Measurements from ENCODE around the gene LRRC3C.

Gene LRRC3C

GRCh38 chr17:39923836-39924690 lies 3.5 kb upstream of the LRRC3C start:
- Histone ChIP-seq H3K9me3 (ENCODE audit: control insufficient read depth, low read length) (no peaks in the 10 kb centered on the region), H3K4me3 (ENCODE audit: insufficient read depth, low read depth, low read length, poor library complexity, severe bottlenecking) (no peak overlapping the region), H3K4me1 (ENCODE audit: control insufficient read depth, insufficient read depth, low read length, poor library complexity, severe bottlenecking) (peaks cover 50% of the 10 kb centered on the region), H3K36me3 (ENCODE audit: control insufficient read depth, insufficient read depth, low read length) (peaks cover 41% of the 10 kb centered on the region), H3K27me3 (replicated peaks; ENCODE audit: control insufficient read depth, insufficient read depth, low read length, poor library complexity, severe bottlenecking) (no peaks in the 10 kb centered on the region), H3K27ac (ENCODE audit: insufficient read depth, low read length, poor library complexity, severe bottlenecking) (peak overlapping the region; percentile 86)
- DNase-seq = no peak

GRCh38 chr17:39924691-39925055 lies 2.9 kb upstream of the LRRC3C start:
- no peak for DNase-seq
- peaks cover 45% of the 10 kb centered on the region for H3K4me1 ChIP-seq (ENCODE audit: control insufficient read depth, insufficient read depth, low read length, poor library complexity, severe bottlenecking)
- no peak overlapping the region for H3K4me3 ChIP-seq (ENCODE audit: insufficient read depth, low read depth, low read length, poor library complexity, severe bottlenecking)
- peak overlapping the region; percentile 86 for H3K27ac ChIP-seq (ENCODE audit: insufficient read depth, low read length, poor library complexity, severe bottlenecking)
- peaks cover 37% of the 10 kb centered on the region for H3K36me3 ChIP-seq (ENCODE audit: control insufficient read depth, insufficient read depth, low read length)
- H3K27me3 ChIP-seq (replicated peaks; ENCODE audit: control insufficient read depth, insufficient read depth, low read length, poor library complexity, severe bottlenecking) = no peaks in the 10 kb centered on the region
- H3K9me3 ChIP-seq (ENCODE audit: control insufficient read depth, low read length) = no peaks in the 10 kb centered on the region

DNA sequence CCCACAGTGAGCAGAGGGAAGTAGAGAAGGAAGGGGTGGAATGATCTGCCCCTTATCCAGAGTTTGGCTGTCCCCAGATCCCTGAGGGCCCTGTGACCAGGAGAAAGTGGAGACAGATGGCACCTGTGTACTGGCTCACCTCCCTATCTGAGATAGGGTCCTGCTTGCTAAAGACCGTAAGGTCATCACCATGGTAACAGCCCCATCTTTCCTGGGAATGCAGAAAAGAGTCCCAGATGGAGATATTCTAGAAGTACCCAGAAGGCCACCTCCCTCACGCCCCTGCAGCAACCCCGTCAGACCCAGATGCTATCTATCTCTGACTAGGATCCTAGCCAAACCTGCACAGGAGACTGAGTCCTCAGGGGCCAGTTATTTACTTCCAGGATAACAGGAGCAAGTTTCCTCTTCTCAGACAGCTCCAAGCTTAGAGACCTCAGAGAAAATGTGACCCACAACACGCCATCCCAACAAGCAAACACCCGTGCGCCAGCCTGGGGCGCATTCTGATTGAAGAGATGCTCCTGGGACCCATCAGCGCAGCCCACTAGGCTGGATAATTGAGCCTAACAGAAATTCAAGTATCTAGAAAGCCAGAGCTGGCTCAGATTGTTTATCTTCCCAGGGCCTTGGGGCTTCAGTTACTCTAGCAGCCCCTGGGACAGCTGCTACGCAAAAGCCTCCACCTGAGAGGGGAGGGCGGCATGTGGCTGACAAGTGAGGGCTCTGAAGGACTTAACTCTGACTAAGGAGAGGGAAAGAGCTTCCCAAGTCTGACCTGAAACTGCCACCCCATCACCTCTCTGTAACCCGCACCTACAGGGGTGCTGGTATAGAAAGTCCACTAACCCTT lies 2.0 kb upstream of the LRRC3C start:
- peaks cover 31% of the 10 kb centered on the region for H3K36me3 ChIP-seq (ENCODE audit: control insufficient read depth, insufficient read depth, low read length)
- no peaks in the 10 kb centered on the region for H3K9me3 ChIP-seq (ENCODE audit: control insufficient read depth, low read length)
- H3K4me1 ChIP-seq (ENCODE audit: control insufficient read depth, insufficient read depth, low read length, poor library complexity, severe bottlenecking) = peaks cover 43% of the 10 kb centered on the region
- peak overlapping the region; percentile 91 for H3K4me3 ChIP-seq (ENCODE audit: insufficient read depth, low read depth, low read length, poor library complexity, severe bottlenecking)
- H3K27ac ChIP-seq (ENCODE audit: insufficient read depth, low read length, poor library complexity, severe bottlenecking) = peak overlapping the region; percentile 86
- DNase-seq = no peak
- no peaks in the 10 kb centered on the region for H3K27me3 ChIP-seq (replicated peaks; ENCODE audit: control insufficient read depth, insufficient read depth, low read length, poor library complexity, severe bottlenecking)

DNA sequence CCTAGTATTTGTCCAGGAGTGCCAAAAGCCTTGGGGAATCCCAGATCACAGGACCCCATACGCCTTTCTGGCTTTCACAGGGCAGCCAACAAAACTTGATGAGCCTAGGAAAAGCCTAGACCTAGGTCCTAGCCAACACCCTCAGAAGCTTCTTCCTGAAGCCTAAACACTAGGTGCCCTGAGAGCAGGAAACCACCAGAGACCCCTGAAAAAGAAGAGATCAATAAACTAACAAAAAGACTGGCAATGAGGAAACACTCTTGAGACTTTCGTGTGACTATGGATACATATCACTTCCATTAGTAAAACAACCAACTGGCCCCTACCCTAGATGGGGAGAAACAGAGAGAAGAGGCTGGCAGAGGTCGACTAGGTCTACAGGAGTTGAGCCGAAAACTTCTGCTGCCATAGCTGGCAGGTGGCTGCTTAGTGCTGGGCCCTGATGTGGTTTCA lies 1.4 kb upstream of the LRRC3C start:
- Histone ChIP-seq H3K4me1 (ENCODE audit: control insufficient read depth, insufficient read depth, low read length, poor library complexity, severe bottlenecking) (peaks cover 36% of the 10 kb centered on the region), H3K36me3 (ENCODE audit: control insufficient read depth, insufficient read depth, low read length) (peaks cover 28% of the 10 kb centered on the region), H3K27ac (ENCODE audit: insufficient read depth, low read length, poor library complexity, severe bottlenecking) (peak overlapping the region; percentile 86), H3K4me3 (ENCODE audit: insufficient read depth, low read depth, low read length, poor library complexity, severe bottlenecking) (peak overlapping the region; percentile 91), H3K9me3 (ENCODE audit: control insufficient read depth, low read length) (no peaks in the 10 kb centered on the region), H3K27me3 (replicated peaks; ENCODE audit: control insufficient read depth, insufficient read depth, low read length, poor library complexity, severe bottlenecking) (no peaks in the 10 kb centered on the region)
- no peak for DNase-seq

DNA sequence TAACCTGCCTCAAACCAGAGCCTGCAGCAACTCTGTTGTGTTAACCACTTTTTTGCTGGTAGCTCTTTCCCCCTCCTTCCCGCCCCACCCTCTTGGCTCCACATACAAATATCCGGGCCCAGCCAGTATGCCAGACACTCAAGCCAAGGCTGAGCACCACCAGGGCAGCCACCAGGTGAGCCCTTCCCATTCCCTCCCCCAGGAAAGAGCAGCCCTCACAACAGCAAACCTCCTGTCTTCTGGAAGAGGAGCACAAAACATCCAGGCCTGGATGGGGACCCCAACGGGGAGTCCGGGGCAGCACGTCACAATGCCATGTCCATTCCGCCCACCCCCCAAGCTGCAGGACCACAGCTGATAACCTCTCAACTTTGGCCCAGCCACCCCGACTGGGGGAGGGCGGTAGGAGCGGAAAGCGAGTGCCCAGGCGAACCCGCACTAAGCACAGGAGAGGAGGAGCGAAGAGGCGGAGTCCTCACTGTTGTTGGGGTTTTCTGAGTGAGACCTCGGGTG lies 888 bp upstream of the LRRC3C start:
- DNase-seq = peak; percentile 30 to 48 (median 47)
- H3K4me1 ChIP-seq (ENCODE audit: control insufficient read depth, insufficient read depth, low read length, poor library complexity, severe bottlenecking) = peaks cover 32% of the 10 kb centered on the region

GRCh38 chr17:39927929-39928857 lies 661 bp downstream of the LRRC3C start:
- H3K36me3 ChIP-seq (ENCODE audit: control insufficient read depth, insufficient read depth, low read length) = peaks cover 12% of the 10 kb centered on the region
- H3K4me1 ChIP-seq (ENCODE audit: control insufficient read depth, insufficient read depth, low read length, poor library complexity, severe bottlenecking) = peaks cover 28% of the 10 kb centered on the region
- H3K27me3 ChIP-seq (replicated peaks; ENCODE audit: control insufficient read depth, insufficient read depth, low read length, poor library complexity, severe bottlenecking) = no peaks in the 10 kb centered on the region
- H3K27ac ChIP-seq (ENCODE audit: insufficient read depth, low read length, poor library complexity, severe bottlenecking) = peak overlapping the region; percentile 86
- DNase-seq = no peak
- no peaks in the 10 kb centered on the region for H3K9me3 ChIP-seq (ENCODE audit: control insufficient read depth, low read length)
- H3K4me3 ChIP-seq (ENCODE audit: insufficient read depth, low read depth, low read length, poor library complexity, severe bottlenecking) = peak overlapping the region; percentile 91

More for the DNA sequence above, 888 bp upstream of the LRRC3C start:
- no peaks in the 10 kb centered on the region for H3K9me3 ChIP-seq (ENCODE audit: control insufficient read depth, low read length)
- no peaks in the 10 kb centered on the region for H3K27me3 ChIP-seq (replicated peaks; ENCODE audit: control insufficient read depth, insufficient read depth, low read length, poor library complexity, severe bottlenecking)
- H3K36me3 ChIP-seq (ENCODE audit: control insufficient read depth, insufficient read depth, low read length) = peaks cover 26% of the 10 kb centered on the region
- peak overlapping the region; percentile 91 for H3K4me3 ChIP-seq (ENCODE audit: insufficient read depth, low read depth, low read length, poor library complexity, severe bottlenecking)
- H3K27ac ChIP-seq (ENCODE audit: insufficient read depth, low read length, poor library complexity, severe bottlenecking) = peak overlapping the region; percentile 86

GRCh38 chr17:39928858-39929645 lies 1.5 kb downstream of the LRRC3C start:
- no peaks in the 10 kb centered on the region for H3K9me3 ChIP-seq (ENCODE audit: control insufficient read depth, low read length)
- peaks cover 27% of the 10 kb centered on the region for H3K4me1 ChIP-seq (ENCODE audit: control insufficient read depth, insufficient read depth, low read length, poor library complexity, severe bottlenecking)
- no peaks in the 10 kb centered on the region for H3K27me3 ChIP-seq (replicated peaks; ENCODE audit: control insufficient read depth, insufficient read depth, low read length, poor library complexity, severe bottlenecking)
- DNase-seq = no peak
- peaks cover 3% of the 10 kb centered on the region for H3K36me3 ChIP-seq (ENCODE audit: control insufficient read depth, insufficient read depth, low read length)
- H3K4me3 ChIP-seq (ENCODE audit: insufficient read depth, low read depth, low read length, poor library complexity, severe bottlenecking) = no peak overlapping the region
- no peak overlapping the region for H3K27ac ChIP-seq (ENCODE audit: insufficient read depth, low read length, poor library complexity, severe bottlenecking)

GRCh38 chr17:39929646-39930407 lies 2.3 kb downstream of the LRRC3C start:
- Histone ChIP-seq H3K9me3 (ENCODE audit: control insufficient read depth, low read length) (no peaks in the 10 kb centered on the region), H3K36me3 (ENCODE audit: control insufficient read depth, insufficient read depth, low read length) (no peaks in the 10 kb centered on the region), H3K4me1 (ENCODE audit: control insufficient read depth, insufficient read depth, low read length, poor library complexity, severe bottlenecking) (peaks cover 19% of the 10 kb centered on the region), H3K4me3 (ENCODE audit: insufficient read depth, low read depth, low read length, poor library complexity, severe bottlenecking) (no peak overlapping the region), H3K27me3 (replicated peaks; ENCODE audit: control insufficient read depth, insufficient read depth, low read length, poor library complexity, severe bottlenecking) (no peaks in the 10 kb centered on the region), H3K27ac (ENCODE audit: insufficient read depth, low read length, poor library complexity, severe bottlenecking) (no peak overlapping the region)
- no peak for DNase-seq
